GM18870 (cell line): ENCODE measurements around the gene PTPN9.
"Not testable (repeated sequence)": the region's sequence is repeated elsewhere in the genome, so short reads cannot be mapped to it uniquely, and the experiment has no call there.

Experiments
- ATAC-seq: cut with Tn5 transposase; IDR thresholded peaks from one replicate; pipeline ENCODE4 v1.9.1; 2021; ENCODE audit warnings: moderate library complexity; ENCODE audit not compliant: unreplicated experiment

The PTPN9 gene

GRCh38 chr15:75578948-75579920 is at the start of gene PTPN9:
Gene PTPN9 (minus strand): TSS chr15:75579315. CDS start chr15:75578776, 539 bp downstream.
- ATAC-seq: no peak

DNA sequence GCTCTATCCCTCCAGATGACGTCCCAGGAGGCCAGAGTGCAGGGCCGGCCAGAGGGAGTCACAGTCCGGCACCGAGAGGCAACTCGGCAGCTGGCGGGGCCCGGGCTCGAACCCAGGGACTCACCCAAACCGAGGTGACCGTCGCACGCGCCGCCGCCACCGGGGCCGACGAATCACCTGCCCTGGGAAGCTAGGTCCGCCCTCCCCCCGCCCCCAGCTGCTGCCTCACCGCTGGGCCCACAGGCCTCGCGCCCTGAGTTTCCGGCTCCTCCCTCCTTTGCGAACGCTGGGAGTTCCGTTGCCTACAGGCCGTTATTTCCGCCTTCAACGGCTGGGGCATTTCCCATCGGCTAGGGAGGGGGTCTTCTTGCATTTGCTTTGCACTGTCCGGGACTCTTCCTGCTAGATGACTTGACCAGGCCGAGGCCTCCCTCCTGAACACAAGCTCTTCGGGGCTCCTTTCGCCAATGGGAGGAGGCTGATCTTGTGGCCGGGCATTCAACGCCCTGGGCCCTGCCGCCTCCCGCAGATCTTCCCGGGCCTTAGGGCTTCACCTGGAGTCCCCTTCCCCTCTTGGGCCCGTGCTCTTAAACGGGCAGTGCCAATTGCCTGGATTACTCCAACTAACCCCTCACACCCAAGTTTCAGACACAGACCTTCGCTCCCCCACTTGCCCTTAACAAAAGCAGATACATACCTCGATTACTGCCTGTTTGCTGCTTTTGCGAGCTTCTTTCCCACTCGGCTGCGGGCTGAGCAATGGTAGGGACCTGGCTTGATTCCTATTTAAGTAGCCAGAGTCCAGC is 46.6 kb upstream of the PTPN9 start, which contains the start of gene SNUPN:
Gene SNUPN (minus strand): TSS at position 184 of the 806 bp plus-strand sequence. CDS start 4,674 bp downstream, outside the sequence.
- peak; percentile 68 for ATAC-seq

- no peak for ATAC-seq
Measured at GRCh38 chr15:75622505-75622904, 43.4 kb upstream of the PTPN9 start.

DNA sequence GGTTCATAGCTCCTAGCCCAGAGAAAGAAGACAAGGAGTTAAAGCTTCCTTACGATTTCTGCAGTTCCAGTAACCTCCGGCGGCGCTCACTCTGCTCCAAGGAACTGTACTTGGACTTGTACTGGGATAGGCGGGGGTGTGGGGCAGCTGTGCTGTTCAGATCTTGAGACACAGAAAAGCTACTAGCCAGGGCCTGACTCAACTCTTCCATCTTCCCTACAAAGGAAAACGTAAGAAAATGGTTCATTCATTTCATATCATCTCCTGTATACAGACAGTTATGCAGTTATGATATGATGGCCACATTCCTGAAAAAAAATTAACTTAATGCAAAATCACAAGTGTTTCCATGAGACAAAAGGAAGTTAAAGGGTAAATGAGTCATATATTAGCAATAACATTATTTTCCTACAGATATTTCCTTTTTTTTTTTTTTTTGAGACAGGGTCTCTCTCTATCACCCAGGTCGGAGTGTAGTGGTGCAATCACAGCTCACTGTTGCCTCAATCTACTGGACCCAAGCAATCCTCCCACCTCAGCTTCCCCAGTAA is 41.8 kb upstream of the PTPN9 start:
- no peak for ATAC-seq

GRCh38 chr15:75620058-75620820 is 41.1 kb upstream of the PTPN9 start:
- no peak for ATAC-seq

DNA sequence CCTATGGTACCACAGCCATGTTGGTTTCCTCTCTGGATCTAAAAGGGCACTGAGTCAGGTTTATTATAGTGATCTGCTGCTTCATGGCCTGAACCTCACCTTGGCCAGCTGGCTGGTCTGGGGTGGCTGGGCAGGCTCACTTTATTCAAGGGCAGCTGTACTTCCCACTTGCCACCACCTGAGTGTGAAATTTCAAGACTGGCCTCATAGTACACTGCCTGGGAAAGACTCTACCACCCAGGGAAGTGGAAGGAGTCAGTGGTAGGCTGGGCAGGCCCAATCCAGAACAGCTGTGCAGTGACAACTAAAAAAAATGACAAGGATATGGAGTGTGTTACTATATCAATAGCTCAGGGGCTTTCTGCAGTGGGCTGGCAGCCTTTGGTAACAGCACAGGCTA is 37.7 kb upstream of the PTPN9 start:
- no peak for ATAC-seq

DNA sequence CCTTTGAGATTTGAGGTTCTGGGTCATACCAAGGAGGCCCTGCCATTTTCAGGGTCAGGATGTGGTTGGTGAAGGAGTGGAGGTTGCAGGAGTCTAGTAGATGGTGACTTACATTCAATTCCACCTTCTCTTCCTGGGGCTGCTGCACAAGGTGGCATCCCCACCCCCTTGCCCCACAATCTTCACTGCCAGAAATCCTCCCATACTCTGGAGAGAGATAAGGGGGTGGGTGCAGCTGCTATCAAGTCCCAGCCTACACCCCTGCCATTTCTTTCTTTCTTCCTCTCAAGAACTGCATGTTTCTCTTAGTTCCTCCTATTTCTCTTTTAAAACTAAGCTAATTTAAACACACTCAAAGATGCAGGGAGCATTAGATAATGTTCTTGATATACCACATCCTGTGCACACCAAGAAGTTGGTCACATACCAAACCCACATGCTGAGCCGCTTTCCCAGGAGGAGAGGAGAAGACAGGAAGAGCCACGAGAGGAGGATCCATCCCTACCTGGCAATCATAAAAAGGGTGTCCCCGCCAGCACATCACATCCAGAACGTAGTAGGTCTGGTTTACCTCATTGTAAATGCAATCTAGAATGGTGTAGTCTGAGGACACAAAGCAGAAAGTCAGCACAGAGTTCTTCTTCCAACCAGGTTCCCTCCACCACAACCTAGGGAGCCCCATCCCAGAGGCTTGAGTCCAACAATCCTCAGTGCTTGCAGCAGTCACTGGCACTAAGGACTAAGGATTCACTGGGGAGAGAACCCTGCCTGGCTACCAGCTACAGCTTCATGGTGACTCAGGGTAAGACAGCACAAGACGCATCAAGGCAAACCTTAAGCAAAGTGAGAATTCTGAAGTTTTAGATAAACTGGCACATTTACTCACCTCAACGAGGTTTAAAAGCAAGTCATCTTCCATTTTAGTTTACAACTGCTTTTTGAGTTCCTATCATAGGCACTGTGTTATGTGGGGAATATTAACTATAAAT is 27.9 kb upstream of the PTPN9 start:
- no peak for ATAC-seq

DNA sequence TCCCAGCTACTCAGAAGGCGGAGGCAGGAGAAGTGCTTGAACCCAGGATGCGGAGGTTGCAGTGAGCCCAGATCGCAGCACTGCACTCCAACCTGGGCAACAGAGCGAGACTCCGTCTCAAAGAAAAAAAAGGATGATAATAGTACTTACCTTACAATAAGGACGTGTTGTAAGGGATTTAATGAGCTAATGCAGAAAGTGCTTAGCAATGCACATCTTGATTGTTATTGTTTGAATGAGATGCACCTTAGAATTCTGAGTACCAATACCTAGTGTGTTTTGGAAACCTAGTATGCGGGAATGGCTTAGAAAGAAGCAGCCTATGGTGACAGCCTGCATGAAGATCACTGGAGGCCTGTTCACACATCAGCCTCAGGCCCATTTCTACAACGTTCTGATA is 26.9 kb upstream of the PTPN9 start:
- ATAC-seq: no peak

GRCh38 chr15:75599401-75599800 is 20.3 kb upstream of the PTPN9 start:
- ATAC-seq: no peak

GRCh38 chr15:75598361-75598760 is 19.2 kb upstream of the PTPN9 start:
- ATAC-seq: no peak

- no peak for ATAC-seq
Measured at GRCh38 chr15:75597667-75598341, 18.7 kb upstream of the PTPN9 start.

DNA sequence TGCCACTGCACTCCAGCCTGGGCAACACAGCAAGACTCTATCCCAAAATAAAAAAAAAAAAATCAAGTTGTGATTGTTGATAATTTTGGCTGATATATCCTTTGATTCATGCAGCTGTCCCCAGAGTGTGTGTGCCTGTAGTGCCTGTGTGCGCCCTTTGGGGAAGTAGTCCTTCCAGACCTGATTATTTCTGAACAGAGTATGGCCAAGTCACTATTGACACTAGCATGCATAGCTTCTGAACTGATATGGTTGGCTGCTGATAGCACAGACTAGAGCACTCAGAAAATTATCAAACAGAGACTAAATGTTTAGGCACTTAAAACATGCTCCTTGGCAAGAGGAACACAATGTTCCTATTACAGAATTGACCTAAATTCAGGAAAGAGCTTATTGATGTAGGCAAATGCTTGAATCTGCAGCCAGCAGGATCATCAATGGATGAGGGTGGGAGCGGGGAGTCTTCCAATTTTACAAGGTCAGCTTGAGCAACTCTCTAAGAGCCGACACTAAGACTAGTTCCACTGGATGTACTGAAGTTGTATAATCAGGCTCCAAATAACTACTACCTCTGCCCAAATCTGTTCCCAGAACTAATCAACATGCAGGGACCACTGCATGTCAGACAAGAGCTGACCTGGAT is 17.7 kb upstream of the PTPN9 start:
- no peak for ATAC-seq

GRCh38 chr15:75594276-75594675 is 15.2 kb upstream of the PTPN9 start:
- ATAC-seq: no peak

DNA sequence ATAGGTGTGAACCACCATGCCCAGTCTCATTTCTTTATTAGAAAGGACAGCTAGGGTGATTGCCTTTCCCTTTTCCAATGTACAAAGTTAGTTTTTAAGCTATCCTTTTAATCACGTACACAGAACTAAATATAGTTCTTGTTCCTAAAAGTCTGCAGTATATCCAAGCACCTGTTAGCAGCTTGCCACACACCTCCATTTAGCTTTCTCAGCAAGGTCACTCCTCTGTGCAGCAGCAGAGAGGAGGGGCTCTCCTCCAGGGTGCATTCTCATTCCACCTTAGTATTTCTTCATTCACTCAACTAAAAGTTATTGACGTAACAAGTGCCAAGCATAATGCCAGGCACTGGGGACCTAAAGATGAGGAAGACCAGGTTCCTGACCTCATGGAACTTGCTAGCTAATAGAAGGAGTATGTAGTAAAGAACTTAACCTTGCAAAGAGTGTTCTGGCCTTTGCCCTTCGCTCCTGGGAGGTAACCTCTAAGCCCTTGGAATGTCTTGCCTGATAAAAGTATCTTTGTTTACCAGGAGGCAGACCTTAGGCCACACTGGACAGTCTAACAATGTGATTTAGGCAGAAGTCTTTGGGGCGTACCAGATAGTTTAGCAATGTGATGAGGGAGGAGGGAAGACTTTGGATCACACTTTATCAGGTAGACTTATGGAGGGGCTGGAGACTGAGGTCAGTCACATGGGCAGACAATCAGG is 12.7 kb upstream of the PTPN9 start:
- ATAC-seq: no peak

GRCh38 chr15:75590239-75590638 is 11.1 kb upstream of the PTPN9 start:
- ATAC-seq: no peak

DNA sequence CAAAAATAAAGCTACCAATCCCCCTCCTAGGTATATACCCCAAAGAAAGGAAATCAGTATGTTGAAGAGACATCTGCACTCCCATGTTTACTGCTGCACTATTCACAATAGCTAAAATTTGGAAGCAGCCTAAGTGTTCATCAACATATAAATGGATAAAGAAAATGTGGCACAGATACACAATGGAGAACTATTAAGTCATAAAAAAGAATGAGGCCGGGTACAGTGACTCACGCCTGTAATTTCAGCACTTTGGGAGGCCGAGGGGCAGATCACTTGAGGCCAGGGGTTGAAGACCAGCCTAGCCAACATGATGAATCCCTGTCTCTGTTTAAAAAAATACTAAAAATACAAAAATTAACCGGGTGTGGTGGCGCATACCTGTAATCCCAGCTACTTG is 10.0 kb upstream of the PTPN9 start:
- ATAC-seq: no peak

DNA sequence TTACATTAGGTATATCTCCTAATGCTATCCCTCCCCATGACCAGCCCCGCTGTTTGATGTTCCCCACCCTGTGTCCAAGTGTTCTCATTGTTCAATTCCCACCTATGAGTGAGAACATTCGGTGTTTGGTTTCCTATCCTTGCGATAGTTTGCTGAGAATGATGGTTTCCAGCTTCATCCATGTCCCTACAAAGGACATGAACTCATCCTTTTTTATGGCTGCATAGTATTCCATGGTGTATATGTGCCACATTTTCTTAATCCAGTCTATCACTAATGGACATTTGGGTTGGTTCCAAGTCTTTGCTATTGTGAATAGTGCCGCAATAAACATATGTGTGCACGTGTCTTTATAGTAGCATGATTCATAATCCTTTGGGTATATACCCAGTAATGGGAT is 7.3 kb upstream of the PTPN9 start:
- ATAC-seq: not testable (repeated sequence)

DNA sequence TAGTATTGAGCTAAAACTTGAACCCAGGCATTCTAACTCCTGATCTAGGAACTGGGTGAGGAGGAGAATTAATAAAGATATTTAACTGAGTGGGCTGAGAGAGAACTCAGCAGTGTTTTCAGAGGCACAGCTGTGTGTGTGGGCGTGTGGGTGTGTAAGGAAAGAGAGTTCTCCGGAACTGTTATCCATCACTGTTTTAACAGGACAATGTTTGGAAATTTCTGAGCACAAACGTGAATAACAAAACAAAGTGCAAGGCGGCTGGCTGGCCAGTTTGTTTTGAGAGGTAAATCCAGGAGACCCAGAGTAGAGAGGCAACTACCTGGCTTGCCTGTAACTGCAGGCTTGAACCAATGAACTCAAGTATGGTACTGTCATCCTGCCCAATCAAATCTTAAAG is 5.0 kb upstream of the PTPN9 start:
- ATAC-seq: no peak
